Measurements from ENCODE around the gene TNS3.

- TF ChIP-seq CTCF (IDR thresholded peaks at IDR 0.05 in 8 of 11, conservative IDR thresholded peaks at IDR 0.05 in 3 of 11): no peak
- no peak for TF ChIP-seq POLR2A (IDR thresholded peaks at IDR 0.05)
- TF ChIP-seq POLR2AphosphoS5 (IDR thresholded peaks at IDR 0.05): no peak
Observed at GRCh38 chr7:47542051-47542450, 39.9 kb downstream of the TNS3 start.

All from spleen (tissue), 7 donors.